Nephron (organoid): ENCODE measurements around the gene SPPL3.

Experiments
- H3K27ac Mint-ChIP-seq, 3 experiments: 2 replicates each; pipeline ENCODE4 v1.8.0; 2020; ENCODE audit warnings: mixed read lengths in 3 of 3, mild to moderate bottlenecking in 2 of 3, moderate library complexity in 1 of 3
- H3K27me3 Mint-ChIP-seq: 2 replicates; pipeline ENCODE4 v1.8.0; 2021; ENCODE audit warnings: low read depth, mild to moderate bottlenecking, moderate library complexity, mixed read lengths
- H3K36me3 Mint-ChIP-seq: 2 replicates; pipeline ENCODE4 v1.8.0; 2020; ENCODE audit warnings: low read depth, mixed read lengths
- H3K4me1 Mint-ChIP-seq: 2 replicates; pipeline ENCODE4 v1.8.0; 2020; ENCODE audit warnings: mixed read lengths
- H3K4me3 Mint-ChIP-seq, 3 experiments: 2 replicates each; pipeline ENCODE4 v1.8.0; 2020; ENCODE audit warnings: mild to moderate bottlenecking in 3 of 3, mixed read lengths in 3 of 3, moderate library complexity in 2 of 3
- H3K9me3 Mint-ChIP-seq: 2 replicates; pipeline ENCODE4 v1.8.0; 2020; ENCODE audit warnings: mixed read lengths
- TF ChIP-seq, protein P1 (sequence below), 3 experiments: fragments of 200-600 bp; sonication (generic); IDR thresholded peaks; one replicate each; pipeline ENCODE4 v1.5.0; 2021; ENCODE audit warnings: antibody characterized with exemption in 3 of 3; ENCODE audit not compliant: unreplicated experiment in 3 of 3

Gene SPPL3

DNA sequence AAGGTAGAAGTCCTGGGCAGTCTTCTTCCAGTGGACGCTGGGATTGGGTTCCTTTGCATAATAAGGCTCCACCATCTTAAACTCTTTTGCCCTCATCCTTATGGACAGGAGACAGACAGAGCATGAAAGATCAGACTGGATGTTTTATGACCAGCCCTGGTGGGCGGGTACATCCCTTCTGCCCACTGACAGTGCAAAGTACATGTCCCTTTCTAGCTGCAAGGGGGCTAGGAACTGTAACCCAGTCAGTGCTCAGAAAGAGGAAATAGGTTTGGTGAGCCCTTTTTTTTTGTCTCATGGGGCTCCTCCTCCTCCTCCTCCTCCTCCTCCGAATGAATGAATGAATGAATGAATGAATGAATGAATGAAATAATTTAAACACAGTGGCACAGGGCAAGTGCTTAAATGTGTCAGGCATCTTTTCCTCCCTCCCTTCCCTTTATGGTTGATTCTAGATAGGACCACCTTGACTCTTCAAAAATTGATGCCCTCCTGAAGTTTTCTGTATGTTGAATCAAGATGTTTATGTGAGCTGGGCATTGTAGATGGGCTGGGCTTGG is 37.8 kb upstream of the SPPL3 start:
- TF ChIP-seq, protein P1, sequence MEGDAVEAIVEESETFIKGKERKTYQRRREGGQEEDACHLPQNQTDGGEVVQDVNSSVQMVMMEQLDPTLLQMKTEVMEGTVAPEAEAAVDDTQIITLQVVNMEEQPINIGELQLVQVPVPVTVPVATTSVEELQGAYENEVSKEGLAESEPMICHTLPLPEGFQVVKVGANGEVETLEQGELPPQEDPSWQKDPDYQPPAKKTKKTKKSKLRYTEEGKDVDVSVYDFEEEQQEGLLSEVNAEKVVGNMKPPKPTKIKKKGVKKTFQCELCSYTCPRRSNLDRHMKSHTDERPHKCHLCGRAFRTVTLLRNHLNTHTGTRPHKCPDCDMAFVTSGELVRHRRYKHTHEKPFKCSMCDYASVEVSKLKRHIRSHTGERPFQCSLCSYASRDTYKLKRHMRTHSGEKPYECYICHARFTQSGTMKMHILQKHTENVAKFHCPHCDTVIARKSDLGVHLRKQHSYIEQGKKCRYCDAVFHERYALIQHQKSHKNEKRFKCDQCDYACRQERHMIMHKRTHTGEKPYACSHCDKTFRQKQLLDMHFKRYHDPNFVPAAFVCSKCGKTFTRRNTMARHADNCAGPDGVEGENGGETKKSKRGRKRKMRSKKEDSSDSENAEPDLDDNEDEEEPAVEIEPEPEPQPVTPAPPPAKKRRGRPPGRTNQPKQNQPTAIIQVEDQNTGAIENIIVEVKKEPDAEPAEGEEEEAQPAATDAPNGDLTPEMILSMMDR (IDR thresholded peaks at IDR 0.05; ENCODE audit: unreplicated experiment in 3 of 3), result no peak
- Mint-ChIP-seq H3K27me3 (peaks cover 5% of the 10 kb centered on the region), H3K4me3 (no peak overlapping the region), H3K36me3 (no peaks in the 10 kb centered on the region), H3K4me1 (no peaks in the 10 kb centered on the region), H3K9me3 (no peaks in the 10 kb centered on the region), H3K27ac (no peak overlapping the region)

DNA sequence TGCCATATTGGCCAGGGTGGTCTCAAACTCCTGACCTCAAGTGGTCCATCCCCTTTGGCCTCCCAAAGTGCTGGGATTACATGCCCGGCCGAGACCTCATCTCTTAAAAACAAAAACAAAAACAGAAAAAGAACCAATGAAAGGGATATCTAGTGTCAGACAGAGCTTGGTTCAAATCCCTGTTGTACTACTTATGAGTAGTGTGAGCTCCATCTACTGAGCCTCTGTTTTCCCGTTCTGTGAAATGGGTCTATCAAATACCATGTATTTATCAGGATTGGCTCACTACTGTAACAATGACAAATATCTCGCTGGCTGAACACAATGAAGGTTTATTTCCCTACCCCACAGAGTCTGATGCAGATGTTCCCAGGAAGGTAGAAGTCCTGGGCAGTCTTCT is 37.3 kb upstream of the SPPL3 start:
- Mint-ChIP-seq H3K36me3 (no peaks in the 10 kb centered on the region), H3K27ac (no peak overlapping the region), H3K27me3 (peaks cover 8% of the 10 kb centered on the region), H3K4me3 (no peak overlapping the region), H3K4me1 (no peaks in the 10 kb centered on the region), H3K9me3 (no peaks in the 10 kb centered on the region)
- TF ChIP-seq, protein P1 (IDR thresholded peaks at IDR 0.05; ENCODE audit: unreplicated experiment in 3 of 3), result no peak

DNA sequence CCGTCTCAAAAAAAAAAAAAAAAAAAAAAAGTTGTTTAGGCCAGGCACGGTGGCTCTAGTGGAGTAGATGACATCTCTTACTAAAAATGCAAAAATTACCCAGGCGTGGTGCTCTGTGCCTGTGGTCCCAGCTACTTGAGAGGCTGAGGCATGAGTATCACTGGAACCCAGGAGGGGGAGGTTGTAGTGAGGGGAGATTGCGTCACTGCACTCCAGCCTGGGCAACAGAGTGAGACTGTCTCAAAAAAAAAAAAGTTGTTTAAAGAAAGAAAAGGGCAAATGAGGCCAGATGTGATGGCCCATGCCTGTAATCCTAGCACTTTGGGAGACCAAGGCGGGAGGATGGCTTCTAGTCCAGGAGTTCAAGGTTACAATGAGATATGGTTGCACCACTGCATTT is 36.6 kb upstream of the SPPL3 start:
- peaks cover 8% of the 10 kb centered on the region for H3K27me3 Mint-ChIP-seq
- TF ChIP-seq, protein P1 (IDR thresholded peaks at IDR 0.05; ENCODE audit: unreplicated experiment in 3 of 3), result no peak
- no peak overlapping the region for H3K27ac Mint-ChIP-seq
- no peaks in the 10 kb centered on the region for H3K9me3 Mint-ChIP-seq
- H3K36me3 Mint-ChIP-seq, result no peaks in the 10 kb centered on the region
- no peak overlapping the region for H3K4me3 Mint-ChIP-seq
- no peaks in the 10 kb centered on the region for H3K4me1 Mint-ChIP-seq

DNA sequence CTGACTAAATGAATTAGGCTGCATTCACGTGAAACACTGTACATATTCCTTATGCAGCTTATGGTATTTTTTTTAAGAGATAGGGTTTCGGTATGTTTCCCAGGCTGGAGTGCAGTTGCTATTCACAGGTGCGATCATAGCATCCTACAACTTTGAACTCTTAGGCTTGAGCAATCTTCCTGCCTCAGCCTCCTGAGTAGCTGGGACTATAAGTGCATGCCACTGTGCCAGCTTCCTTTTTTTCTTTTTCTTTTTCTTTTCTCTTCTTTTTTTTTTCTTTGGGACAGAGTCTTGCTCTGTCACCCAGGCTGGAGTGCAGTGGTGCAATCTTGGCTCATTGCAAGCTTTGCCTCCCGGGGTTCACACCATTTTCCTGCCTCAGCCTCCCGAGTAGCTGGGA is 35.8 kb upstream of the SPPL3 start:
- no peaks in the 10 kb centered on the region for H3K36me3 Mint-ChIP-seq
- H3K9me3 Mint-ChIP-seq, result no peaks in the 10 kb centered on the region
- no peak overlapping the region for H3K4me3 Mint-ChIP-seq
- peaks cover 10% of the 10 kb centered on the region for H3K27me3 Mint-ChIP-seq
- TF ChIP-seq, protein P1 (IDR thresholded peaks at IDR 0.05; ENCODE audit: unreplicated experiment in 3 of 3), result no peak
- no peak overlapping the region for H3K27ac Mint-ChIP-seq
- no peaks in the 10 kb centered on the region for H3K4me1 Mint-ChIP-seq

DNA sequence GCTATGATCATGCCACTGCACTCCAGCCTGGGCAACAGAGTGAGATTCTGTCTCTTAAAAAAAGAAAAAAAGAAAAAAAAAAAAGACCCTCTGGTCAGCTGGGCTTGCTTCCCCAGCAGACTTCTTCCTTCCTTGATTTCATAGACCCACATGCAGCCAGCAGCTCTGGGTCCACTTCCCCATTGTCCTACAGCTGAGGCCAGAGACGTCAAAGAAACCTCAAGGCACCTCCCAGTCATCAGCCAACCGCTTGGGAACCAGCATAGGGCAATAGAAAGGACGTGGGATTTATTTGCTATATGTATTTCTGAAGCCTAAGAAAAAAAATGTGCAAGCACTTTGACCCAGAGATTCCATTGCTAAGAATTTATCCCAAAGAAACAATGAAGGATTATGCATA is 35.4 kb upstream of the SPPL3 start:
- Mint-ChIP-seq H3K4me1 (no peaks in the 10 kb centered on the region), H3K27me3 (peaks cover 12% of the 10 kb centered on the region), H3K9me3 (no peaks in the 10 kb centered on the region), H3K36me3 (no peaks in the 10 kb centered on the region), H3K4me3 (no peak overlapping the region), H3K27ac (no peak overlapping the region)
- TF ChIP-seq, protein P1 (IDR thresholded peaks at IDR 0.05; ENCODE audit: unreplicated experiment in 3 of 3), result no peak

DNA sequence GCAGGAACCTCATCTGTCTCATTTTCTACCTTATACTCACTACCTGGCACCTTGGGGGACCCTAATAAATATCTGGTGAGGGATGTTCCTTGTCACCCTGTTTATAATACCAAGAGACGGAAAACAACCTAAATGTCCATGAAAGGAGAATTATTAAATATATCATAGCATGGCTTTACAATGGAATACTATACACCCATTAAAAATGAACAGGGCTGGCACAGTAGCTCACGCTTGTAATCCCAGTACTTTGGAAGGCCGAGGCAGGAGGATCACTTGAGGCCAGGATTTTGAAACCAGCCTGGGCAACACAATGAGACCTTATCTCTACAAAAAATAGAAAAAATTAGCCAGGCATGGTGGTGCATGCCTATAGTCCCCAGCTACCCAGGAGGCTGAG is 34.3 kb upstream of the SPPL3 start:
- Mint-ChIP-seq H3K36me3 (no peaks in the 10 kb centered on the region), H3K27me3 (peaks cover 12% of the 10 kb centered on the region), H3K27ac (no peak overlapping the region), H3K9me3 (no peaks in the 10 kb centered on the region), H3K4me3 (no peak overlapping the region), H3K4me1 (no peaks in the 10 kb centered on the region)
- TF ChIP-seq, protein P1 (IDR thresholded peaks at IDR 0.05; ENCODE audit: unreplicated experiment in 3 of 3), result no peak
